Epithelial cell of proximal tubule (primary cell): ENCODE measurements around the gene RANGAP1. TPM values are rescaled to one million over a fixed set of nuclear protein-coding genes. Genes with fewer than 3 reads are reported as not detected.
"Not testable (repeated sequence)": the region's sequence is repeated elsewhere in the genome, so short reads cannot be mapped to it uniquely, and the experiment has no call there.

Experiments used
- DNase-seq: peaks from one replicate; pipeline ENCODE4 v3.0.0-alpha.2; 2011; ENCODE audit warnings: low read depth
- H3K4me3 ChIP-seq: 2 replicates; pipeline ENCODE4 v1.5.1; 2011; ENCODE audit warnings: low read depth, mild to moderate bottlenecking, low read length
- CTCF ChIP-seq: conservative IDR thresholded peaks from 2 replicates; pipeline ENCODE4 v1.5.1; 2012; ENCODE audit warnings: low read depth, mild to moderate bottlenecking, low read length
- total RNA-seq: library from RNA; depleted of rRNA; stranded (reverse); fragments of >200 nt; gene quantifications from 2 replicates; pipeline ENCODE4 v1.2.3, GENCODE V29; 2015

RANGAP1 gene
- total RNA-seq, 1 donor from 2014 or later: 251 TPM

DNA sequence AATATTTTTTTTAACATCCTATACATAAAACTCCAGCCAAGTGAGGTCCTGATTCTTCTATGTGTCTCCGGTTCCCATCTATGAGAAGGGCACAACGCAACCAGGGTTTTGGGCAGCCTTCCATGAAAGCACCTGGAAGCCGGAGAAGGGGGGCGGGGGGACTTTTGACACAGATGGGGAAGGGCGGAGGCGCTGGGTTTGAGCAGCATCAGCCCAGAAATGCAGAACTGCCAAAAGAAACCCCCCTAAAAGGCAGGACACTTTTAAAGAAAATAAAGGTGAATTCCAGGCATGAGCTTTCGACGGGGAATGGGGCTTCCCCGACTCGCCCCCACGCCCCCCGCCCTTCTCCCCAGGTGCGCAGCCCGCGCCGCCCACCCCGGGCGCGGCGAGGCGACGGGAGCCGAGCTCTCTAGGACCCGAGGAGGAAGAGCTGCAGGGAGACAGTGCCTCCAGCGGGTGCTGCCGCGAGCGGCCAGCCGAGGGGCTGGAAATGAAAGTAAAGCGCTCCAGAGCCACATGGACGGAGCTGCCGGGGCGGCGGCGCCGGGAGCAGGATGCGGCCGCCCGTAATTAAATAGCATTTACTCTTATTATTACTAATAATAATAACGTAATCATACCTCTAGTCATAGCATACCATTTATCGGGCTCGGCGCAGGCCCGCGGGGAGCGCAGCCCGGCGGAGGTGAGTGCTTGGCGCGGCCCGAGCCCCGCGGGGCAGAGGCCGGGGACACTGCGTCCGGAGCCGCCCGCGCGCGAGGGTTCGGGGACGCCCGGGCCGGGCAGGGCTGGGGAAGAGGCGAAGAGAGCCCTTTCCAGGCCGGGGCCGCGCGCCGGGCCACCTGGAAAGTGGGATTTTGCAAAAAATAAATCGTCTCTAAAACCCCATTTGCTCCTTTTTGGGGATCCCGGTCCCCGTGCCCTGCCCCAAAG lies 15.4 kb upstream of the RANGAP1 start, which contains the start of gene ZC3H7B:
ZC3H7B (plus strand) TSS at position 441 of the 936 bp plus-strand sequence. CDS start 19,136 bp downstream, outside the sequence.
- H3K4me3 ChIP-seq: peak within 1 kb of the TSS; percentile 91
- DNase-seq: no peak
- peak; percentile 45 for TF ChIP-seq CTCF

DNA sequence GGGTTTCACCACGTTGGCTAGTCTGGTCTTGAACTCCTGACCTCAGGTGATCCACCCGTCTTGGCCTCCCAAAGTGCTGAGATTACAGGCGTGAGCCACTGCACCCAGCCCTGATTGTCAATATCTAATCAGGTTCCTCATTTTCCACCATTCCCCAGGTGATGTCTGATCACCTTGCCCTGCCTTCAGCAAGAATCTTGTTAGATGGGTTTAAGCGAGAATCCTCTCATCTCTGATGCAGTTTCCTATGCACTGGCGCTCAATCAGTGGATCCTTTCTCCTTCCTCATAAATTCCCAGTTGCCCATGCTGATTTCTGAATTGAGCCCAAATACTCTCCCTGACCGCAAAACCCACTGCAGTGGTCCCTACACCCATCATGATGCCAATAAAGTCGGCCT lies 14.7 kb upstream of the RANGAP1 start:
- H3K4me3 ChIP-seq: peak overlapping the region; percentile 91
- DNase-seq: no peak
- TF ChIP-seq CTCF: no peak

- DNase-seq: no peak
- no peak for TF ChIP-seq CTCF
Observed at GRCh38 chr22:41296826-41297667, 11.1 kb upstream of the RANGAP1 start.

DNA sequence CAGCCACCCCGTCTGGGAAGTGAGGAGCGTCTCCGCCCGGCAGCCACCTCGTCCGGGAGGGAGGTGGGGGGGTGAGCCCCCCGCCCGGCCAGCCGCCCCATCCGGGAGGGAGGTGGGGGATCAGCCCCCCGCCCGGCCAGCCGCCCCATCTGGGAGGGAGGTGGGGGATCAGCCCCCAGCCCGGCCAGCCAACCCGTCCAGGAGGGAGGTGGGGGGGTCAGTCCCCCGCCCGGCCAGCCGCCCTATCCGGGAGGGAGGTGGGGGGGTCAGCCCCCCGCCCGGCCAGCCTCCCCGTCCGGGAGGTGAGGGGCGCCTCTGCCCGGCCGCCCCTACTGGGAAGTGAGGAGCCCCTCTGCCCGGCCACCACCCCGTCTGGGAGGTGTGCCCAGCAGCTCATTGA lies 8.8 kb upstream of the RANGAP1 start:
- DNase-seq, H3K4me3 ChIP-seq: not testable (repeated sequence)

More at GRCh38 chr22:41296826-41297667, 11.1 kb upstream of the RANGAP1 start:
- H3K4me3 ChIP-seq: no peak overlapping the region

GRCh38 chr22:41290262-41291221 lies 4.6 kb upstream of the RANGAP1 start:
- peak; percentile 70 for DNase-seq
- TF ChIP-seq CTCF: no peak
- no peak overlapping the region for H3K4me3 ChIP-seq

DNA sequence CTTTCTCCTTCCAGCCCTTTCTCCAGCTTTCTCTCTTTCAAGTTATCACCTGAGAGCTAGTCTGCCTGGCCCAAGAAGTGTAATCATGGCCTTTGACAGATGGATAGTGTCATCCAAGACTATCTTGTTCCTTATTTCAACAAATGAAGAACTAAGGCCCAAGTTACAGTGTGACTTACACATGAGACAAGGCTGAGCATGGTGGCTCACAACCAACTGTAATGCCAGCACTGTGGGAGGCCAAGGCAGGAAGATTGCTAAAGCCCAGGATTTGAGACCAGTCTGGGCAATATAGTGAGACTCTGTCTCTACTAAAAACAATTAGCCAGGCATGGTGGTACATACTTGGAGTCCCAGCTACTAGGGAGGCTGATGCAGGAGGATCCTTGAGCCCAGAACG lies 3.7 kb upstream of the RANGAP1 start:
- TF ChIP-seq CTCF: no peak
- DNase-seq: no peak
- no peak overlapping the region for H3K4me3 ChIP-seq
